Mesothelial cell of epicardium (in vitro differentiated cells): ENCODE data around the gene CFAP299. TPM values are rescaled to one million over a fixed set of nuclear protein-coding genes. Genes with fewer than 3 reads are reported as not detected.

Experiments used
- DNase-seq, 2 experiments: peaks; one replicate each; pipeline ENCODE4 v3.0.0; 2021; ENCODE audit warnings: low spot score in 2 of 2; ENCODE audit not compliant: unreplicated experiment in 2 of 2
- H3K27ac Mint-ChIP-seq: 2 replicates; pipeline ENCODE4 v1.8.0; 2021; ENCODE audit warnings: mixed read lengths
- H3K27me3 Mint-ChIP-seq: 2 replicates; pipeline ENCODE4 v1.8.0; 2021; ENCODE audit warnings: low read depth, mixed read lengths
- H3K36me3 Mint-ChIP-seq: 2 replicates; pipeline ENCODE4 v1.8.0; 2021; ENCODE audit warnings: mixed read lengths
- H3K4me1 Mint-ChIP-seq: 2 replicates; pipeline ENCODE4 v1.8.0; 2021; ENCODE audit warnings: mixed read lengths
- H3K4me3 Mint-ChIP-seq: 2 replicates; pipeline ENCODE4 v1.8.0; 2021; ENCODE audit warnings: mild to moderate bottlenecking, moderate library complexity, mixed read lengths
- H3K9me3 Mint-ChIP-seq: 2 replicates; pipeline ENCODE4 v1.8.0; 2021; ENCODE audit warnings: mixed read lengths
- CTCF ChIP-seq: fragments of 200-600 bp; sonication (generic); IDR thresholded peaks from one replicate; pipeline ENCODE4 v1.5.0; 2021; ENCODE audit warnings: antibody characterized with exemption; ENCODE audit not compliant: unreplicated experiment
- total RNA-seq: library from RNA; stranded (reverse); gene quantifications from 3 replicates; pipeline ENCODE4 v1.2.1, GENCODE V29; 2021

The CFAP299 gene
- total RNA-seq, 1 donor from 2014 or later: 0.22 TPM

- no peak for TF ChIP-seq CTCF
- Mint-ChIP-seq H3K4me1 (peaks cover 10% of the 10 kb centered on the region), H3K36me3 (no peaks in the 10 kb centered on the region), H3K4me3 (no peak overlapping the region), H3K9me3 (no peaks in the 10 kb centered on the region), H3K27ac (no peak overlapping the region), H3K27me3 (no peaks in the 10 kb centered on the region)
- no peak for DNase-seq
Measured at GRCh38 chr4:80452055-80452454, 116.5 kb downstream of the CFAP299 start.

DNA sequence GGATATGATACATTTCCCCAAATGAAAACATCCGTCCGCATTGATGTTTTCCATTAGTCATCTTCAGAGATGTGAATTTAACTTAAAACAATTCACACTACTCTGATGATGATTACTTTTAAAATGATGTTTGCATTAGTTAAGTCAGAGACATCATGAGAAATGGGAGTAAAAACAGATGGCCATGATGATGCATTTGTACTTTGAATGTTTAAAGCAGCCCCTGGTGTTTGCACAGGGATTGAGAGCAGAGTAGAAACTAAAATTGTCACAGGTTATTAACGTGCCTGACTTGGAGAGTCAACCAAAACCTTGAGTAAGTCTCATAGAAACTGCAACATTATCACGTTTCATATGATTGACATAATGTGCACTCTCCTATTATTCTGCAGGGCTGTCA is 117.2 kb downstream of the CFAP299 start:
- no peak overlapping the region for H3K27ac Mint-ChIP-seq
- no peak overlapping the region for H3K4me3 Mint-ChIP-seq
- no peak for DNase-seq
- H3K4me1 Mint-ChIP-seq: peaks cover 10% of the 10 kb centered on the region
- no peaks in the 10 kb centered on the region for H3K9me3 Mint-ChIP-seq
- no peaks in the 10 kb centered on the region for H3K36me3 Mint-ChIP-seq
- no peak for TF ChIP-seq CTCF
- no peaks in the 10 kb centered on the region for H3K27me3 Mint-ChIP-seq

- H3K36me3 Mint-ChIP-seq: no peaks in the 10 kb centered on the region
- H3K4me3 Mint-ChIP-seq: no peak overlapping the region
- H3K27me3 Mint-ChIP-seq: no peaks in the 10 kb centered on the region
- no peak overlapping the region for H3K27ac Mint-ChIP-seq
- H3K9me3 Mint-ChIP-seq: no peaks in the 10 kb centered on the region
- TF ChIP-seq CTCF: no peak
- peaks cover 10% of the 10 kb centered on the region for H3K4me1 Mint-ChIP-seq
- no peak for DNase-seq
Measured at GRCh38 chr4:80454040-80454439, 118.5 kb downstream of the CFAP299 start.

GRCh38 chr4:80454556-80454955 is 119.0 kb downstream of the CFAP299 start:
- no peaks in the 10 kb centered on the region for H3K9me3 Mint-ChIP-seq
- H3K27me3 Mint-ChIP-seq: no peaks in the 10 kb centered on the region
- DNase-seq: no peak
- peaks cover 10% of the 10 kb centered on the region for H3K4me1 Mint-ChIP-seq
- no peak overlapping the region for H3K4me3 Mint-ChIP-seq
- TF ChIP-seq CTCF: no peak
- H3K27ac Mint-ChIP-seq: no peak overlapping the region
- no peaks in the 10 kb centered on the region for H3K36me3 Mint-ChIP-seq

- Mint-ChIP-seq H3K36me3 (no peaks in the 10 kb centered on the region), H3K4me3 (no peak overlapping the region), H3K27ac (no peak overlapping the region), H3K9me3 (peaks cover 6% of the 10 kb centered on the region), H3K4me1 (peaks cover 7% of the 10 kb centered on the region), H3K27me3 (no peaks in the 10 kb centered on the region)
- no peak for DNase-seq
- TF ChIP-seq CTCF: no peak
Measured at GRCh38 chr4:80459918-80460473, 124.5 kb downstream of the CFAP299 start.

DNA sequence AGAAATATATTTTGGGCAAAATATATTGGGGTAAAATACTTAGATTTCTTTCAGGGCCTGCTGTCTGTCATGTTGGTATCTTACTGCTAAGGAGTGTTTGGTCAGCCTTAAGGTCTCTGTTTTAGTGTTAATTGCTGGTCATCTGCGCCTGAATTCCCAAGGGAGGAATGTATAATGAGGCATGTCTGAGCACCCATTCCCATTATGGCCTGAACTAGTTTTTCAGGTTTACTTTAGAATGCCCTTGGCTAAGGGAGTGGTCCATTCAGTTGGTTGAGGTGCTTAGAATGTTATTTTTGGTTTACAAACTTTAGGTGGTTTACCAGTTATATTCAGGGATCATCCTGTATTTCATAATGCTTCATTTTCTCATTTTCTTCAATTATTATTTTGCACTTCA is 125.9 kb downstream of the CFAP299 start:
- H3K9me3 Mint-ChIP-seq: peaks cover 6% of the 10 kb centered on the region
- no peak overlapping the region for H3K27ac Mint-ChIP-seq
- H3K36me3 Mint-ChIP-seq: no peaks in the 10 kb centered on the region
- TF ChIP-seq CTCF: no peak
- no peak overlapping the region for H3K4me3 Mint-ChIP-seq
- no peak for DNase-seq
- no peaks in the 10 kb centered on the region for H3K27me3 Mint-ChIP-seq
- peaks cover 7% of the 10 kb centered on the region for H3K4me1 Mint-ChIP-seq
